Motor neuron (in vitro differentiated cells): ENCODE data around the gene ANHX. TPM values are rescaled to one million over a fixed set of nuclear protein-coding genes. Genes with fewer than 3 reads are reported as not detected.

Experiments used
- ATAC-seq, 8 experiments: fragments of 200-7000 bp; cut with Tn5 transposase; replicated peaks in 6 of 8; 2 replicates each; pipeline ENCODE4 v1.8.0; 2021; ENCODE audit warnings: mild to moderate bottlenecking in 8 of 8, moderate library complexity in 8 of 8
- H3K27ac ChIP-seq, 2 donors: fragments of 250-450 bp; sonication (Bioruptor Pico); 2 replicates each; pipeline ENCODE4 v1.9.0; 2021; ENCODE audit warnings: antibody characterized with exemption in 2 of 2, mild to moderate bottlenecking in 2 of 2, moderate library complexity in 1 of 2
- H3K4me1 ChIP-seq, 2 donors: fragments of 250-450 bp; sonication (Bioruptor Pico); replicated peaks in 1 of 2; 2 replicates each; pipeline ENCODE4 v1.6.1; 2021; ENCODE audit warnings: antibody characterized with exemption in 2 of 2, mild to moderate bottlenecking in 2 of 2, moderate library complexity in 1 of 2
- H3K4me3 ChIP-seq, 5 donors: fragments of 250-450 bp; sonication (Bioruptor Pico); 2 replicates each; pipeline ENCODE4 v1.9.0; 2021; ENCODE audit warnings: antibody characterized with exemption in 5 of 5, mild to moderate bottlenecking in 5 of 5, moderate library complexity in 4 of 5
- WGBS, 10 experiments: fragments of 450-650 bp; shearing (Covaris generic); methylation state at CpG; one replicate each; pipeline ENCODE4 v1.0.0; 2022; 5-methylcytosine and 5-hydroxymethylcytosine counted together
- in situ Hi-C, 9 experiments: fragments of 400-800 bp; cut with MboI; loops; one replicate each; pipeline ENCODE4 v1.15.0; 2021; ENCODE audit warnings: low sequenced_read_pairs in 9 of 9, low pct_unique_long_range_greater_than_20kb in 2 of 9; ENCODE audit not compliant: unreplicated experiment in 9 of 9
- total RNA-seq, 8 experiments: library from RNA; unstranded; fragments of 300-600 nt; gene quantifications; 2 replicates each; pipeline versions ENCODE4 v1.2.3 to v1.2.4, GENCODE V29; 2022

The ANHX gene
- total RNA-seq, 8 experiments from 2014 or later, result 0.05 to 0.71 (median 0.11) TPM; not detected in 2

DNA sequence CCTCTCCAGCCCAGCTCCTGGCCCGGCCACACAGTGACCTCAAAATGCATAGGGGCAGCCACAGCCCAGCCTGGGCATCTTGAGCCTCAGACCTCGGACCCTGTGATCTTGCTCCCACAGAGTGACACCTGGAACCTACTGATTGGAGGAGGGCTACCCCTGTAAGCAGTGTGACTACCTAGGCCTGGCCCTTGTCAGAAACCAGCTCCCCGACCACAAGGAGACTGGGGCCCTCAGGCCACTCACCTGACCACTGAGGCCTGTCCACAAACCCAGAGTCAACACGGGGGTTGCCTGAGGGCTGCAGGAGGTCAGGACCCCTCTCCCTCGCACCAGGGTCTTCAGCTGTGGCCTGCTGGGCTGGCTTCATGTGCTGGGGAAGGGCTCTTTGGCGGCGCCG is 9.0 kb downstream of the ANHX start:
- WGBS, 10 experiments, result 0 to 67% (median 35%) methylated on average over 1 to 3 of the region's 8 CpGs; no CpG with 5 or more reads in 6 of the 10 experiments
- no peak overlapping the region for H3K27ac ChIP-seq
- H3K4me1 ChIP-seq, result no peaks in the 10 kb centered on the region
- in situ Hi-C loops, result no loop called here
- no peak overlapping the region for H3K4me3 ChIP-seq
- no peak for ATAC-seq

DNA sequence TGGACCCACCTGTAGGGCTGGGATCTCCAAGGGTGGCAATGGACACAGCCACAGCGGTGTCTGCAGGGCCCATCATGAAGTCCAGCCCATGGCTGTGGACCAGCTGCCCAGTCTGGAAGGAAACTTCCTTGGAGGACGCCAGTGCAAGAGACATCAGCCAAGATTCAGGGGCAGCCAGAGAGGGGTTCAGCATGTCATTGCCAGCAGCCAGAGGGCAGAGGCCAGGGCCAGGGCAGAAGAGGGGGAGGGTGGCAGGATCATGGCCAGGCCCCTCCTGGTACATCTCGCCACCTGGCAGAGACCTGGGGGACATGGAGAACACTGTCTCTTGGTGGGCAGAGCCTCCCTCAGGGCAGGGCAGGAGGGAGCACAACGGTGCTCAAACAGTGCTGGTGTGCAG is 10.2 kb downstream of the ANHX start:
- no peak overlapping the region for H3K4me3 ChIP-seq
- WGBS, 10 experiments, result 20 to 60% (median 40%) methylated on average over 1 to 2 of the region's 4 CpGs; no CpG with 5 or more reads in 5 of the 10 experiments
- no peaks in the 10 kb centered on the region for H3K4me1 ChIP-seq
- no peak overlapping the region for H3K27ac ChIP-seq
- ATAC-seq, result no peak
- in situ Hi-C loops, result no loop called here

DNA sequence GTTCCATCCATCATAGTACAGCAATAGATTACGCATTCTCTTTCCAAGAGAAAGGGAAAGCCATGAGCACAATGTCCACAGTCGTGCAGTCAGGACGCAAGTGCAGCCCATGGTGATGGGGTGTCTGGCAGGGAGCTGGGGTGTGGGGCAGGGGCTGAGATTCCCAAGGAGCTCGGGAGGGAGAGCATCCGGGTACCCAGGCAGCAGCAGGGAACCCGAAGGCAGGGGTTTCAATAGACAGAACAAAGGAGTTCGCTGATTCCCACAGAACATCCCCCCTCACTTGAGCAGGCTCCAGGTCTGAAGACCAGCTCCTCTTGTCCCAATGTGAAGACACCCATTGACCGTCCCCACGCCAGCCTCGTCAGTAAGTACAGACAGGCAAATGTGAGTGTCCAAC is 13.5 kb downstream of the ANHX start:
- H3K4me3 ChIP-seq, result no peak overlapping the region
- 31 to 100% (median 66%) methylated on average over 1 to 5 of the region's 10 CpGs; no CpG with 5 or more reads in 4 of the 10 experiments for WGBS, 10 experiments
- in situ Hi-C loops, result no loop called here
- H3K4me1 ChIP-seq, result no peaks in the 10 kb centered on the region
- no peak overlapping the region for H3K27ac ChIP-seq
- no peak for ATAC-seq

DNA sequence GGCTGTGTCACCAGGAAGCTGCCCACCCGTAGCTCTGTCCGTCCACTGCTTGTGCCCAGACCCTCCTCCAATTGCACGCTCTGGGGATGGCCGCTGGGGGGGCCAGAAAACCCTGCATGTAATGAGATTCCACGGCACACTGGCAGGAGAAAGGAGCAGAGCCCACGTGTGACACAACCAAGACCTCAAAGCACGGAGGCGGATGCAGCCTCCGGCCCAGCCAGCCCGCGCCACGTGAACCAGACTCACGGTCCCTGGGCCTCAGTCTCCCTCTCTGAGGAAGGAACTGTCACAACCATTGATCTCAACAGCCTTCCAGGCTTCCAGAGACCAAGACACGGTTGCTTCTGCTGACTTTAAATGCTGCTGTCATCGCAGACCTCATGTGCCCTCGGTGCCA is 14.4 kb downstream of the ANHX start:
- WGBS, 10 experiments, result 0 to 64% (median 43%) methylated on average over 1 to 12 of the region's 16 CpGs; no CpG with 5 or more reads in 4 of the 10 experiments
- H3K4me3 ChIP-seq, result no peak overlapping the region
- H3K27ac ChIP-seq, result no peak overlapping the region
- no peaks in the 10 kb centered on the region for H3K4me1 ChIP-seq
- in situ Hi-C loops, result no loop called here
- no peak for ATAC-seq

- no CpG with 5 or more reads among the region's 6 CpGs for WGBS, 10 experiments
- no peak overlapping the region for H3K4me3 ChIP-seq
- H3K27ac ChIP-seq, result no peak overlapping the region
- no peak for ATAC-seq
- in situ Hi-C loops, result no loop called here
- H3K4me1 ChIP-seq, result no peaks in the 10 kb centered on the region
Observed at GRCh38 chr12:133220521-133220920, 15.2 kb downstream of the ANHX start.

DNA sequence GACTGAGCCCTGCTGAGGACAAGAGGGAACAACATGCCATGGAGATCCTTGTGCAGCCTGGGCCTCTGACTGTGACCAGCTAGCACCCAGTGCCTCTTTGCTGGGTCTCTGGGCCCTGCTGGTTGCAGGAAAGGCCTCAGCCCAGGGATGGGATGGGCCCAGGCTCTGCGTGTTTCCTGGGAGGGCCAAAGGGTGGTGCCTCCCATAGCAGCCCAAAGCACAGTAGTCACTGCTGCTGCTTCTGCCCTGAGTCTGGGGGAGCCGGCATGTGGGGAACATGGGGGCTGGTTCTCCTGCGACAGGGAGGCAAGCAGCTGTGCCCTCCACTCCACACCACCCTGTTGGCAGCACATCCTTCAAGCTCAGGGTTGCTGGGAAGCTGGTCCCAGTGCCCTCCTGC is 18.5 kb downstream of the ANHX start:
- Histone ChIP-seq H3K4me3 (no peak overlapping the region), H3K27ac (no peak overlapping the region), H3K4me1 (no peaks in the 10 kb centered on the region)
- ATAC-seq, result no peak
- in situ Hi-C loops, result no loop called here
- 17% methylated on average over 1 of the region's 3 CpGs; no CpG with 5 or more reads in 9 of the 10 experiments for WGBS, 10 experiments

GRCh38 chr12:133215724-133216123 is 20.0 kb downstream of the ANHX start:
- 11 to 100% (median 63%) methylated on average over 1 to 3 of the region's 3 CpGs; no CpG with 5 or more reads in 2 of the 10 experiments for WGBS, 10 experiments
- no peak for ATAC-seq
- in situ Hi-C loops, result no loop called here

GRCh38 chr12:133206390-133206789 is 29.3 kb downstream of the ANHX start:
- 86 to 100% (median 100%) methylated on average over 1 to 2 of the region's 2 CpGs; no CpG with 5 or more reads in 2 of the 10 experiments for WGBS, 10 experiments
- Histone ChIP-seq H3K27ac (no peak overlapping the region), H3K4me3 (no peak overlapping the region), H3K4me1 (no peaks in the 10 kb centered on the region)
- no peak for ATAC-seq
- in situ Hi-C loops, result no loop called here

More at GRCh38 chr12:133215724-133216123, 20.0 kb downstream of the ANHX start:
- no peak overlapping the region for H3K27ac ChIP-seq
- no peak overlapping the region for H3K4me3 ChIP-seq
- no peaks in the 10 kb centered on the region for H3K4me1 ChIP-seq

- no peaks in the 10 kb centered on the region for H3K4me1 ChIP-seq
- WGBS, 10 experiments, result 45 to 100% (median 100%) methylated on average over 1 of the region's 1 CpG; no CpG with 5 or more reads in 3 of the 10 experiments
- H3K27ac ChIP-seq, result no peak overlapping the region
- ATAC-seq, result no peak
- in situ Hi-C loops, result no loop called here
- H3K4me3 ChIP-seq, result no peak overlapping the region
Observed at GRCh38 chr12:133204264-133204603, 31.4 kb downstream of the ANHX start.

DNA sequence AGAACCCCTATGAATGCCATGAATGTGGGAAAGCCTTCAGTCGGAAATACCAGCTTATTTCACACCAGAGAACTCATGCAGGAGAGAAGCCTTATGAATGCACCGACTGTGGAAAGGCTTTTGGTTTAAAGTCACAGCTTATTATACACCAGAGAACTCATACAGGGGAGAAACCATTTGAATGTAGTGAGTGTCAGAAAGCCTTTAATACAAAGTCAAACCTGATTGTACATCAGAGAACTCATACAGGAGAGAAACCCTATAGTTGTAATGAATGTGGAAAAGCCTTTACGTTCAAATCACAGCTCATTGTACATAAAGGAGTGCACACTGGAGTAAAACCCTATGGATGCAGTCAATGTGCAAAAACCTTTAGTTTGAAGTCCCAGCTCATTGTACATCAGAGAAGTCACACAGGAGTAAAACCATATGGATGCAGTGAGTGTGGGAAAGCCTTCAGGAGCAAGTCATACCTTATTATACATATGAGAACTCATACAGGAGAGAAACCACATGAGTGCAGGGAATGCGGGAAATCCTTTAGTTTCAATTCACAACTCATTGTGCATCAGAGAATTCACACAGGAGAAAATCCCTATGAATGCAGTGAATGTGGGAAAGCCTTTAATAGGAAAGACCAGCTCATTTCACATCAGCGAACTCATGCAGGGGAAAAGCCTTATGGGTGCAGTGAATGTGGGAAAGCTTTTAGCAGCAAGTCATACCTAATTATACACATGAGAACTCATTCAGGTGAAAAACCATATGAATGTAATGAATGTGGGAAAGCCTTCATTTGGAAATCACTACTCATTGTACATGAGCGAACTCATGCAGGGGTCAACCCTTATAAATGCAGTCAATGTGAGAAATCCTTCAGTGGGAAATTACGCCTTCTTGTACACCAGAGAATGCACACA is 32.1 kb downstream of the ANHX start:
- in situ Hi-C loops, result no loop called here
- no peaks in the 10 kb centered on the region for H3K4me1 ChIP-seq
- no peak overlapping the region for H3K4me3 ChIP-seq
- no peak for ATAC-seq
- H3K27ac ChIP-seq, result no peak overlapping the region
- 90 to 100% (median 95%) methylated on average over 3 to 7 of the region's 7 CpGs for WGBS, 10 experiments

- no peak for ATAC-seq
- Histone ChIP-seq H3K4me3 (no peak overlapping the region), H3K4me1 (no peaks in the 10 kb centered on the region), H3K27ac (no peak overlapping the region)
- in situ Hi-C loops, result no loop called here
- WGBS, 10 experiments, result 89 to 100% (median 95%) methylated on average over 2 of the region's 2 CpGs; no CpG with 5 or more reads in 3 of the 10 experiments
Observed at GRCh38 chr12:133202493-133203343, 33.0 kb downstream of the ANHX start.

- no peak overlapping the region for H3K27ac ChIP-seq
- no peak overlapping the region for H3K4me3 ChIP-seq
- ATAC-seq, result no peak
- in situ Hi-C loops, result no loop called here
- no peaks in the 10 kb centered on the region for H3K4me1 ChIP-seq
- 39 to 100% (median 58%) methylated on average over 1 to 2 of the region's 2 CpGs; no CpG with 5 or more reads in 1 of the 10 experiments for WGBS, 10 experiments
Observed at GRCh38 chr12:133201888-133202287, 33.8 kb downstream of the ANHX start.

DNA sequence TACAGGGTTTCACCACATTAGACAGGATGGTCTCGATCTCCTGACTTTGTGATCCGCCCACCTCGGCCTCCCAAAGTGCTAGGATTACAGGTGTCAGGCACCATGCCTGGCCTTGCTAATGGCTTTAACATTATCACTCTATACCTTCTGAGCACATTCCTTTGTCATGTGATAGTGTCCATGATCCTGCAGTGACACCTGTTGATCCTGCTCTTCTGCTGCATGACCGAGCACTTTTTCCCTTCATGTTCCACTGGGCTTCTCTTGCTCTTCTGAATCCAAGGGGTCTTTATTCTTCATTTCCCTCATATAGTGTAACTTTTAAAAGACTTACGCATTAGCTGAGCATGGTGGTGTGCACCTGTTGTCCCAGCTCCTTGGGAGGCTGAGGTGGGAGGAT is 42.8 kb downstream of the ANHX start:
- 83 to 100% (median 97%) methylated on average over 2 to 5 of the region's 5 CpGs; no CpG with 5 or more reads in 2 of the 10 experiments for WGBS, 10 experiments

More for the DNA sequence above, 42.8 kb downstream of the ANHX start:
- no peak for ATAC-seq
- H3K4me3 ChIP-seq, result no peak overlapping the region
- in situ Hi-C loops, result no loop called here
- H3K27ac ChIP-seq, result no peak overlapping the region
- no peaks in the 10 kb centered on the region for H3K4me1 ChIP-seq
